ENCODE data around the gene NIFK.
"Not testable (repeated sequence)": the region's sequence is repeated elsewhere in the genome, so short reads cannot be mapped to it uniquely, and the experiment has no call there.

The NIFK gene

DNA sequence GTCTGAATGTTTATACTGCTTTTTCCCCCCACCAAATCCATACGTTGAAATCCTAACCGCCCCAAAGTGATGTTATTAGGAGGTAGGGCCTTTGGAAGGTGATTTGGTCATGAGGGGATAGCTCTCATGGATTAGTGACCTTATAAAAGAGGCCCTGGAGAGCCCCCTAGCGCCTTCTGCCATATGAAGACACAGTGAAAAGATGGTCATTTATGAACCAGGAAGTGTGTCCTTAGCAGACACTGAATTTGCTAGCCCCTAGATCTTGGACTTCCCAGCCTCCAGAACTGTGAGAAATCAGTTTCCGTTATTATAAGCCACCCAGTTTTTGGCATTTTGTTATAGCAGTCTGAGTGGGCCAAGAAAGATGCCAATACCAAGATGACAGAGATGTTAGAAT, 11.5 kb upstream of the NIFK start:
- H3K4me3 Mint-ChIP-seq, result no peak overlapping the region
- no peaks in the 10 kb centered on the region for H3K9me3 Mint-ChIP-seq (ENCODE audit: low read depth)
- H3K27ac Mint-ChIP-seq, result no peak overlapping the region
- H3K4me1 Mint-ChIP-seq (ENCODE audit: low read depth), result peaks cover 2% of the 10 kb centered on the region
- H3K27me3 Mint-ChIP-seq, result no peaks in the 10 kb centered on the region
- H3K36me3 Mint-ChIP-seq, result no peaks in the 10 kb centered on the region

DNA sequence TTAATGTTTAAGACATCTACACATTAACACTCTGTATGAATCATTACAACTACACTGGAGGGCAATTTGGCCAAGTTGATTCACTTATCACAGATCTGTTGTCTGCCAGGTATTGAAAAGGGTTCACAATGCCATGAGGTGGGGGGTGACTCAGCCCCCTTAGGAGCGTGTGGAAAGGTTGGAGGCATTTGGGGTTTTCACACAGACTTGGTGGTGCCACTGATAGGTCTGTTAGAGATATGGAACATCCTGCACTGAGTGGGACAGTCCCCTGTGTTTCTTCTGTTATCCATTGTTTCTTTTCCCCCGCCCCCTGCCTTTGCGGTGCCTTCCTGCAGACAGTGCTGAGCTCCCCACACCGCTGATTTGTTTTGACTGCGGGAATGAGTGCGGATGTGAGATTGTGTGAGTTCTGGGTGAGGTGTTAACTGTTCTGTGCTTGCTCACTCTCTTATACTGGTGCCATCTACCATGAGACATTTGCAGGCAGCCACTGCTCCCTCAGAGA, 9.4 kb upstream of the NIFK start:
- H3K27ac Mint-ChIP-seq, result peak overlapping the region; percentile 28
- no peaks in the 10 kb centered on the region for H3K4me1 Mint-ChIP-seq (ENCODE audit: low read depth)
- no peaks in the 10 kb centered on the region for H3K36me3 Mint-ChIP-seq
- H3K4me3 Mint-ChIP-seq, result no peak overlapping the region
- no peaks in the 10 kb centered on the region for H3K9me3 Mint-ChIP-seq (ENCODE audit: low read depth)
- H3K27me3 Mint-ChIP-seq, result no peaks in the 10 kb centered on the region

DNA sequence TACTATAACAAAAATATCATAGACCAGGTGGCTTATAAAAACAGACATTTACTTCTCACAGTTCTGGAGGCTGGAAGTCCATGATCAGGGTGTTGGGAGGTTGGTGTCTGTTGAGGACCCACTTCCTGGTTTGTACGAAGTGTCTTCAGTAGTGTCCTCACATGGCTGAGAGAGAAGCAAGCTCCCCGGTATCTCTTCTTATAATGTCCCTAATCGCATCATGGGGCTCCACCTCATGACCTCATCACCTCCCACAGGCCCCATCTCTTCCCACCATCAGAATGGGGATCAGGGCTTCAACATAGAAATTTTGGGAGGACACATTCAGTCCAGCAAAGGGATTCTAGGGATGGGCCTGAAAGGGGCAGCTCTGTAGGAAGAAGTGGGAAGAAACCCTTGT, 4.8 kb upstream of the NIFK start:
- Mint-ChIP-seq H3K9me3 (ENCODE audit: low read depth) (no peaks in the 10 kb centered on the region), H3K4me3 (no peak overlapping the region)

DNA sequence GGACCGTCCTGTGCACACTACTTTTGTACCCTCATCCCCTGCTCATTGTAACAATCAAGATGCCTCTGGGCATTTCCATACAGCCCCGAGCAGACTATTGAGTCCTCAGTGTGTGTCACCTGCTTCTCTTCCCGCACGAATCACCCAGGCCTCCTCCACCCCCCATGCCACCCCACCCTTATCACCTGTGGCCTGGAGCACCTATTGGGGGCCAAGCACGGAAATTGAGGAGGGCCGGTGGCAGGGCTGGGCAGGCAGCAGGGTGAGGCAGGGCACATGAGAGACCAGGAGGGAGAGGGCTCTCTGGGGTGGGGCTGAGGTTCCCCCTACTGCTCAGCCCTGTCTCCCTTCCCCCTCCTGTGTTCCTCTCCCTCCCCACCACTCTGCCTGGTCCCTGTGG, 4.3 kb upstream of the NIFK start:
- Mint-ChIP-seq H3K27ac (no peak overlapping the region), H3K9me3 (ENCODE audit: low read depth) (no peaks in the 10 kb centered on the region), H3K4me3 (no peak overlapping the region), H3K36me3 (no peaks in the 10 kb centered on the region), H3K27me3 (no peaks in the 10 kb centered on the region), H3K4me1 (ENCODE audit: low read depth) (peaks cover 19% of the 10 kb centered on the region)

More for the DNA sequence above, 4.8 kb upstream of the NIFK start:
- H3K27me3 Mint-ChIP-seq, result no peaks in the 10 kb centered on the region
- no peaks in the 10 kb centered on the region for H3K36me3 Mint-ChIP-seq
- no peak overlapping the region for H3K27ac Mint-ChIP-seq
- peaks cover 19% of the 10 kb centered on the region for H3K4me1 Mint-ChIP-seq (ENCODE audit: low read depth)

DNA sequence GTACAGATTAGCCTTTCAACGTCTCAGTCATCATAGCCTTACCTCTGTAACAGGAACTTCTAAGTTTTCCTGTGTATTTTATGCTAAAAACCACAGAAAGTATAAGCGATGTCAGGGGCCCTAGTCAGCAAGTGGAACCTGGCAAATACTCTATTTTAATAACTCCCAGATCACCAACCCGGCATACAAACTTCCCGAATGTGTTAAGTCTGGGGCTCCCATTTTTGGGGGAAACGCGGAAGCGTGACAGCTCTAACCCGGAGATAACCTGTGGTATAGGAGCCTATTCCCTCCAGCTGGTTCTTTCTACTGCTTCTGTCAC, 574 bp downstream of the NIFK start:
- Mint-ChIP-seq H3K4me1 (ENCODE audit: low read depth) (peaks cover 47% of the 10 kb centered on the region), H3K9me3 (ENCODE audit: low read depth) (no peaks in the 10 kb centered on the region), H3K27ac (peak overlapping the region; percentile 96), H3K36me3 (peaks cover 11% of the 10 kb centered on the region), H3K4me3 (peak overlapping the region; percentile 90), H3K27me3 (no peaks in the 10 kb centered on the region)

DNA sequence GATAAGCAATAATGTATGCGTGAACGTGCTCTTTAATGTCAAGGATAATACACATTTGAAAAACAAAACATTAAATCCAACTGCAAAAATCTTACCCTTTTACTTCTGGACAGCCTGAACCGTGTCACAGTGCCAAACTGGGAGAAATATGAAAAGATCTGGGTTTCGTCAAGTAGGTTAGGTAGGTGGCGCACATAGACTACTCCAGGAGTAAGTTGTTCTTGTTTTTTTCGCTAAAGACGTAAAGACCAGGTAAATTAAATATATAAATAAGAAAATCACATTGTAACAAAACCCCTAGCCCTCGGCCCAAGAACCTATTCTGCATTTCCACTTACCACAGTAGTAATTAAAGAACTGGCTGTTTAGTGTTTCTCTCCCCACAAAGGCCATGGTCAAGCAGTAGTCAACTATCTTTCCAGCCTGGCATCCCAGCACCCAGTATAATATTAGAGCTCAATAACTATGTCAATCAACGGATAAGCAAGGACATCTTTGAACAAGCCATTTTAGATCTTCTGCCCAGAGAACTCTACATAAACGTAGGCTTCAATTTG, 1.1 kb downstream of the NIFK start:
- Mint-ChIP-seq H3K4me3 (peak overlapping the region; percentile 90), H3K9me3 (ENCODE audit: low read depth) (no peaks in the 10 kb centered on the region), H3K36me3 (peaks cover 11% of the 10 kb centered on the region), H3K27me3 (no peaks in the 10 kb centered on the region), H3K4me1 (ENCODE audit: low read depth) (peaks cover 52% of the 10 kb centered on the region), H3K27ac (peak overlapping the region; percentile 96)

DNA sequence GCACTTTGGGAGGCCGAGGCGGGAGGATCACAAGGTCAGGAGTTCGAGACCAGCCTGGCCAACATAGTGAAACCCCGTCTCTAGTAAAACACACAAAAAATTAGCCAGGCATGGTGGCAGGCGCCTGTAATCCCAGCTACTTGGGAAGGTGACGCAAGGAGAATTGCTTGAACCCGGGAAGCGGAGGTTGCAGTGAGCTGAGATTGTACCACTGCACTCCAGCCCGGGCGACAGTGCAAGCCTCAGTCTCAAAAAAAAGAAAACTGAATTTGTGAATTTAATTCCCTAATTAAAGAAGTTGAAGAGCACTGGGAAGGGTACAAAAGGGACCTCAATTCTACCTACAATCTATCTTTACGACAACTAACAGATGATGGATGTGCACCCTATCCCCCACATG, 2.1 kb downstream of the NIFK start:
- H3K27ac Mint-ChIP-seq, result not testable (repeated sequence)
- Mint-ChIP-seq H3K4me3 (peak overlapping the region; percentile 90), H3K36me3 (peaks cover 11% of the 10 kb centered on the region)

DNA sequence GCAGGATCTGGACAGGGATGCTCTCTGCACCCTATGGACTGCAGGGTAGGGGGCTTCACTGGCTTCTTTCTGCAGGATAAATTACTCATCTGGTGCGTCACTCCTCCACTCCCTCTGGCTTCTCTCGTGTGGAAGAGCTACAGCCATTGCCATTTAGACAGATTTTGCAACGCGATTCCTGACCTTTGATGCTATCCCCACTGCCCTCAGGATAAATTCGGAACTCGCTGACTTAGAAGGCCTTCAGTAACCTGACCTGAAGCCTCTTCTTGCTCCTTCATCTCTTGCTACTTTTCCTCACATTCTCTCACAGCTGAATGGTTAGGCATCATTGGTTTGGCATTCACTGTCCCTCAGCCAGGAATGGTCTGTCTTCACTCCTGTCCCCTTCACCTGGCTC, 5.3 kb downstream of the NIFK start:
- peaks cover 15% of the 10 kb centered on the region for H3K36me3 Mint-ChIP-seq
- H3K4me3 Mint-ChIP-seq, result no peak overlapping the region
- H3K27ac Mint-ChIP-seq, result peak overlapping the region; percentile 10
- H3K4me1 Mint-ChIP-seq (ENCODE audit: low read depth), result peaks cover 45% of the 10 kb centered on the region
- no peaks in the 10 kb centered on the region for H3K9me3 Mint-ChIP-seq (ENCODE audit: low read depth)
- no peaks in the 10 kb centered on the region for H3K27me3 Mint-ChIP-seq

More for the DNA sequence above, 2.1 kb downstream of the NIFK start:
- H3K4me1 Mint-ChIP-seq (ENCODE audit: low read depth), result peaks cover 54% of the 10 kb centered on the region
- not testable (repeated sequence) for H3K9me3 Mint-ChIP-seq (ENCODE audit: low read depth); H3K27me3 Mint-ChIP-seq

DNA sequence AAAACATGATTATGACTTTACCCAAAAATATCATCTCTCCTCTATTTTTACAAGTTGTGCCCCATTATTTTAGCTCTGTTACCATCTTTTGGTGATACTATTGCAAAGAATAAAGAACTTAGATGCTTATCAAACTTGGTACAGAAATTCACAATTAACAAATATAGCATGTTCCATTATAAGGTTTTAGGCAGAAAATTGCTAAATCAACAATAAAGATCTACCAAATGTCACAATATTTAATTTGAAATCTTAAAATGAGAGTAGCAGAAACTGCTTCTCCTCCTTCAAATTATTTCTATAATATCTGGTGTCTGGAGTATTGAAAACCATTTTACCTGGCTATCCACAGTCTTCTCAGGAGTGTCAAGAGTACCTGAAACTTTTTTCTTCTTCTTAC, 8.7 kb downstream of the NIFK start:
- Mint-ChIP-seq H3K36me3 (peaks cover 11% of the 10 kb centered on the region), H3K4me3 (no peak overlapping the region), H3K9me3 (ENCODE audit: low read depth) (no peaks in the 10 kb centered on the region), H3K27me3 (no peaks in the 10 kb centered on the region), H3K27ac (peak overlapping the region; percentile 72), H3K4me1 (ENCODE audit: low read depth) (peaks cover 32% of the 10 kb centered on the region)

DNA sequence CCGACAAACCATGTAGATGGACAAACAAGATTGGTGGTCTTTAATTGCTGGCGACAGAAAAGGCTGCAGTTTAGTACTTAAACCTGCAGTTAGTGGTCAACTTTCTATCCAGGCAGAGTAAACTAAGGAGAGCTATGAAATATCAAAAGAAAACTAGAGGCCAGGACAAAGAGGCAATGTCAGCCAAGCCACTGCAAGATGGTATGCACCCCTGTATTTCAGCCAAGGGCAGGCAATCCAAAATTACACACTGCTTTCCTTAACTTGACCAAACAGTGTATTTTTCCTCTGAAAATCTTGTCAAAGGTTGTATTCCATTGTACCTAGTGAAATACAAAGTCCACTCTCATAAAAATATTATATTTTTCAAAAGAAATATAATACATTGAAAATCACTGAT, 9.3 kb downstream of the NIFK start:
- Mint-ChIP-seq H3K9me3 (ENCODE audit: low read depth) (no peaks in the 10 kb centered on the region), H3K4me1 (ENCODE audit: low read depth) (peaks cover 30% of the 10 kb centered on the region), H3K4me3 (no peak overlapping the region), H3K27ac (peak overlapping the region; percentile 50), H3K27me3 (no peaks in the 10 kb centered on the region), H3K36me3 (peaks cover 11% of the 10 kb centered on the region)

DNA sequence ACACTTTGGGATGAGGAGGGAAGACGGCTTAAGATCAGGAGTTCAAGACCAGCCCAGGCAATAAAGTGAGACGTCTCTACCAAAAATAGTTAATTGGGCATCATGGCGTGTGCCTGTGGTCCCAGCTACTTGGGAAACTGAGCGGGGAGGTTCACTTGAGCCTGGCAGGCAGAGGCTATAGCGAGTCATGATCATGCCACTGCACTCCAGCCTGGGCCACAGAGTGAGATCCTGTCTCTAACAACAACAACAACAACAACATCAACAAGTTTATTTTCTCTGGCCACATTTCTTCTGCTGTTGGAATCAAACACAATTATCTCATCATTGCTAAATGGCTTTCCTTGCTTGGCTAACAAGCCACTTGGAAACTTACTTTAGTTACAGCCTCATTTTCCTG, 13.4 kb downstream of the NIFK start:
- H3K27me3 Mint-ChIP-seq, result no peaks in the 10 kb centered on the region
- H3K27ac Mint-ChIP-seq, result peak overlapping the region; percentile 3
- H3K36me3 Mint-ChIP-seq, result peaks cover 4% of the 10 kb centered on the region

DNA sequence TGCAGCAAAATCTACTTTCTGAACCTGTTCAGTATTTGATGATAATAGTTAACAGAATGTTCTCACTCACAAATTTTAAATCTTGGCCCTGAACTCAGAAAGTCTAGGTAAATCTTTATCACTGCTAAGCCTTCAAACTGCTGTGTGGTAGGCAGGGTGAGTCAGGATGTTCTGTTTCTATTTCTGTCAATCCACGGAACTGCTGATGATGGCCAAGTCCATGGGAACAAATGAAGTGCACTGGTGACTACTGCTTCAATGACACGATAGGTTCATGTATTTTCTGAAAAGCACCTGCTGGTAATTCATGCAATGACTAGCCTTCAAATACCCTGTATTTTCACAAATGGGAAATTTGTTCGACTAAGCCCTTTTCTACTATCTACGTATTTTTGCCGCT, 14.2 kb downstream of the NIFK start:
- H3K9me3 Mint-ChIP-seq (ENCODE audit: low read depth), result no peaks in the 10 kb centered on the region
- no peaks in the 10 kb centered on the region for H3K27me3 Mint-ChIP-seq
- H3K36me3 Mint-ChIP-seq, result peaks cover 4% of the 10 kb centered on the region
- peak overlapping the region; percentile 3 for H3K27ac Mint-ChIP-seq
- peaks cover 5% of the 10 kb centered on the region for H3K4me1 Mint-ChIP-seq (ENCODE audit: low read depth)
- H3K4me3 Mint-ChIP-seq, result no peak overlapping the region

More for the DNA sequence above, 13.4 kb downstream of the NIFK start:
- Mint-ChIP-seq H3K9me3 (ENCODE audit: low read depth) (no peaks in the 10 kb centered on the region), H3K4me3 (no peak overlapping the region), H3K4me1 (ENCODE audit: low read depth) (peaks cover 7% of the 10 kb centered on the region)

DNA sequence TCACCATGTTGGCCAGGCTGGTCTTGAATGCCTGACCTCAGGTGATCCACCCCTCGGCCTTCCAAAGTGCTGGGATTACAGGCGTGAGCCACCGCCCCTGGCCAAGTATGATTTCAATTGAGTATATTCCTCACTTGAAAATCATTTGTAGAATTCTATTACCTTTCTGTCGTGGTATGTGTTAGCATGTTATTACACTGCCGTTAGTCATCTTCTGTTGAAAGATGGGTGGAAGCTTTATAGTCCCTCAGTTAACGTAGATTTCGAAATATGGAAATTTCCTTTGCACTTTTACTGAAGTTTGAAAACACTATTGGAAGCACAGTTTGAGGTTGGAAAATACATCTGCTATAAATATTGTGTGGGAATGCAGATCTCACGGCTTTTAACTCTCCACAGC, 14.7 kb downstream of the NIFK start:
- H3K4me3 Mint-ChIP-seq, result no peak overlapping the region
- peaks cover under 1% of the 10 kb centered on the region for H3K36me3 Mint-ChIP-seq
- H3K27me3 Mint-ChIP-seq, result no peaks in the 10 kb centered on the region
- H3K9me3 Mint-ChIP-seq (ENCODE audit: low read depth), result no peaks in the 10 kb centered on the region
- peaks cover 5% of the 10 kb centered on the region for H3K4me1 Mint-ChIP-seq (ENCODE audit: low read depth)
- H3K27ac Mint-ChIP-seq, result peak overlapping the region; percentile 3

DNA sequence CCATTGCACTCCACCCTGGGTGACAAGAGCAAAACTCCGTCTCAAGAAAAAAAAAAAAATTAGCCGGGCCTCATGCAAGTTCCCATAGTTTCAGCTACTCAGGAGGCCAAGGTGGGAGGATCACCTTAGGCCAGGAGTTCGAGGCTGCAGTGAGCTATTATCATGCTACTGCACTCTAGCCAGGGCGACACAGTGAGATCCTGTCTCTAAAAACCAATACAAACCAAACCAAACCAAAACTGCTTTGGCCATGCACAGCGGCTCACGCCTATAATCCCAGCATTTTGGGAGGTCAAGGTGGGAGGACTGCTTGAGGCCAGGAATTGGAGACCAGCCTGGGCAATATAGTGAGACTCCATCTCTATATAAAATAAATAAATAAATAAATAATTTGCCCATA, 19.1 kb downstream of the NIFK start:
- Mint-ChIP-seq H3K4me1 (ENCODE audit: low read depth) (peaks cover 3% of the 10 kb centered on the region), H3K9me3 (ENCODE audit: low read depth) (no peaks in the 10 kb centered on the region), H3K27ac (no peak overlapping the region), H3K27me3 (no peaks in the 10 kb centered on the region), H3K36me3 (no peaks in the 10 kb centered on the region), H3K4me3 (no peak overlapping the region)

DNA sequence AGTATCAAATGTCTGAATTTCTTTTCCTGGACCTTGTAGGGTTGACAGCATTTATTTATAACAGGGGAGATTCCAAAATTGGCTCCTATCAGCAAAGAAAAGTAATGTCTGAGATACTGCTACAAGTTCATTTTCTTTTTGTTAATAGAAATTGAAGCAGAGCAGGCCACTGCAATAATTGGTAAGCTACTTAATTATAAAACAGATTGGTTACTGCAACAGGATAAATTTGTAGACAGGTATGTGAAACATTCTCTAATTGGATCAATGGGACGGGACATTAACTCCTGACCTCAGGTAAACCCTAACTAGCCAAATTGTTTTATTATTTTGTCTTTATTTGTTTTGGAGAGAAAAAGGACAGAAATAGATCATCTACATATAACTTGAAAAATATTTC, 20.5 kb downstream of the NIFK start:
- Mint-ChIP-seq H3K9me3 (ENCODE audit: low read depth) (no peaks in the 10 kb centered on the region), H3K36me3 (no peaks in the 10 kb centered on the region), H3K27ac (no peak overlapping the region), H3K4me3 (no peak overlapping the region), H3K27me3 (no peaks in the 10 kb centered on the region), H3K4me1 (ENCODE audit: low read depth) (peaks cover 3% of the 10 kb centered on the region)

DNA sequence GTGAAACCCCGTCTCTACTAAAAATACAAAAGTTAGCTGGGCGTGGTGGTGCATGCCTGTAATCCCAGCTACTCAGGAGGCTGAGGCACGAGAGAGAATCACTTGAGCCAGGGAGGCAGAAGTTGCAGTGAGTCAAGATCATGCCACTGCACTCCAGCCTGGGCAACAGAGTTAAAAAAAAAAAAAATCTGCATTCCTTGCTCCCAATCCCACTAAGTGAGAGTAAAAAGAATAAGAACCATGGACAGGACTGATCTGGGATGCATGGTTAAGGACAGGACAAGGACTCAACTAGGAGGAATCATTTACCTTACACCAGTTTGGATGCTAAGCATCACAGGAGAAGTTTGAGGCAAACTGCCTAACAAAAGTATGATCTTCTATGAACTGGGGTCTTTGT, 25.2 kb downstream of the NIFK start:
- H3K27me3 Mint-ChIP-seq; H3K9me3 Mint-ChIP-seq (ENCODE audit: low read depth); H3K4me3 Mint-ChIP-seq; H3K36me3 Mint-ChIP-seq; H3K27ac Mint-ChIP-seq; H3K4me1 Mint-ChIP-seq (ENCODE audit: low read depth): not testable (repeated sequence)

All from activated naive CD8-positive, alpha-beta T cell (primary cell).